GM18861 (cell line): Measurements from ENCODE around the gene AKT2.

Experiments
- ATAC-seq: cut with Tn5 transposase; IDR thresholded peaks from one replicate; pipeline ENCODE4 v1.9.1; 2021; ENCODE audit not compliant: unreplicated experiment

The AKT2 gene

DNA sequence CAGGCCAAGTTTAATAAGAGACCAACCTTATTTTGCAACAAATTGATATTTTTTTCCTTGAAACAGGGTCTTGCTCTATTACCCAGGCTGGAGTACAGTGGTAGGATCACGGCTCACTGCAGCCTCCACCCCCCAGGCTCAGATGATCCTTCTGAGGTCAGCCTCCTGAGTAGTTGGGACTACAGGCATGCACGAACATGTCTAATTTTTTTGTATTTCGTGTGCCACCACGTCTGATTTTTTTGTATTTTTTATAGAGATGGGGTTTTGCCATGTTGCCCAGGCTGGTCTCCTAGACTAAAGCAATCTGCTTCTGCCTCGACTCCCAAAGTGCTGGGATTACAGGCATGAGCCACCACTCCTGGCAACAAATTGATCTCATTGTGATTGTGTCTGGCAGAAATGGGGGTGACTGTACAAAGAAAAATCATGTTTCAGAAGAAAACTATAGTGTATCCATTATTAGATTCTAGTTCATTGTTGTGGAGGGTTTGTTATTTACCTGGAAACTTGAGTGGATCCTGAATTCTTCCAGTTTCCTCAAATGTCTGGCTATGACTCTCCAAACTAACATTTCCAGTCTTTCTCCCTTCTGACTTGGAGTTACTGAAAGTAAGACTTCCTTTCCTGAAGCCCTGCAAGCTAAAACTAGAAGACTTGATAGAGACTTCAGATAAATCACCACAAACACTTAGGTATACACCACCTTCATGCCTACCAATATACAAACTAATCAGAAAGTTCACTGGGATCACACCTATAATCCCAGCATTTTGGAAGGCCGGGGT, 17.3 kb upstream of the AKT2 start:
- no peak for ATAC-seq

DNA sequence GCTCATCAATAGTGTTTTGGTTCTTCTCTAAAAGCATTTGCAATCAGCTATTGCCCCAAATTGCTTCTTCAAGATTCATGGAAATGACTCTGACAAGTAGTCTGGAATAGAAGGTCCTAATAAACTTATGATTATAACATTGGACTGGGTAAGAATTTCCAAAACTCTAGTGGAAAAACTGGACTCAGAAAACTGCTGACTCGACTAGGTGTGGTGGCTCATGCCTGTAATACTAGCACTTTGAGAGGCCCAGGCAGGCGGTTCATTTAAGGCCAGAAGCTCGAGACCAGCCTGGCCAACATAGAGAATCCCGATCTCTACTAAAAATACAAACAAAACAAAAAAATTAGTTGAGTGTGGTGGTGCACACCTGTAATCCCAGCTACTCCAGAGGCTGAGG, 15.5 kb upstream of the AKT2 start:
- ATAC-seq, result no peak

DNA sequence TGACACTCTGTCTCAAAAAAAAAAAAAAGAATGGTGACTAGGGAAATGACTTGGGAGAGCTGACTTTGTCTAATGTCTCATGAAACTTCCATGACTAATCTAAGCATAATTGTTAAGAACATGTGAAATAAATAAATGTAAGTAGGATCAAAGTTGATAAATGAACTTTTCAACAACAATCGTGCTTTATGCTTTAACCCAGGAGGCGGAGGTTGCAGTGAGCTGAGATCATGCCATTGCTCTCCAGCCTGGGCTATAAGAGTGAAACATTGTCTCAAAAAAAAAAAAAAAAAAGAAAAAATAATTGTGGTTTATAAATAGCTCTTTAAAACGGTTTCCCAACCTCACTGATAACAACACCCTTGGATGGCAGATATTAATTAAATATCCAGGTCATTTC, 12.9 kb upstream of the AKT2 start:
- no peak for ATAC-seq

DNA sequence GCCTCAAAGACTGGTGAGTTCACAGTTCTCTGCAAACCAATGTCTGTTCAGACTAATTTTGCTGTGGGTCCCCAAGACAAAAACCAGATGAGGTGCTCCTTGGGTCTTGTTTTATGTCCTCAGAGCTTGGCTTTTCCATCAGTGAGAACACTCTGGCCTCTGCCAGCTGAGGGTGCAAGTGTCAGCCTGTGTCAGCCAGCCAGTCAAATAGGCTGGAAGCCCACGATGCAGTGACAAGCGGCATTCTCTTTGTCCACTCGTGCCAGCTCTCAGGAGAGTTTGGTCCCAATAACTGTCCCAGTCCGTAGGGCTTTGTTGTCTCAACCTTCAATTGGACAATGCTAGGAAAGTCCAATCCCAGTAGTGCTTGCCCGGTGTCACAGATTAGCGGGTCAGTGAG, 9.4 kb upstream of the AKT2 start:
- ATAC-seq, result no peak

DNA sequence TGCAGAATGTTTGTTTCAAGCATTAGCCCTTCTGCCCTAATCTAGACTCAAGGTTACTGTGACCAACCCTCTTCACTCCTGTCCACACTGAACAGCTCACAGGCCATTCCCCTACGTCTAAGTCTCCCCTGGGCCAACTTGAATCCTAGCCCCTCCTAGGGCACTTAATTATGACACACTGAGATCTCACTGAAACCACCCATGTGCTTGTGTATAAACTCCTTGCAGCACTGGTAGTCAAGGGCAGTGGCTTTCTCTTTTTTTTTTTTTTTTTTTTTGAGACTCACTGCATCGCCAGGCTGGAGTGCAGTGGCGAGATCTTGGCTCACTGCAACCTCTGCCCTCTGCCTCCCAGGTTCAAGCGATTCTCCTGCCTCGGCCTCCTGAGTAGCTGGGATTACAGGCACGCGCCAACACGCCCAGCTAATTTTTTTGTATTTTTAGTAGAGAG, 1.9 kb upstream of the AKT2 start:
- no peak for ATAC-seq

DNA sequence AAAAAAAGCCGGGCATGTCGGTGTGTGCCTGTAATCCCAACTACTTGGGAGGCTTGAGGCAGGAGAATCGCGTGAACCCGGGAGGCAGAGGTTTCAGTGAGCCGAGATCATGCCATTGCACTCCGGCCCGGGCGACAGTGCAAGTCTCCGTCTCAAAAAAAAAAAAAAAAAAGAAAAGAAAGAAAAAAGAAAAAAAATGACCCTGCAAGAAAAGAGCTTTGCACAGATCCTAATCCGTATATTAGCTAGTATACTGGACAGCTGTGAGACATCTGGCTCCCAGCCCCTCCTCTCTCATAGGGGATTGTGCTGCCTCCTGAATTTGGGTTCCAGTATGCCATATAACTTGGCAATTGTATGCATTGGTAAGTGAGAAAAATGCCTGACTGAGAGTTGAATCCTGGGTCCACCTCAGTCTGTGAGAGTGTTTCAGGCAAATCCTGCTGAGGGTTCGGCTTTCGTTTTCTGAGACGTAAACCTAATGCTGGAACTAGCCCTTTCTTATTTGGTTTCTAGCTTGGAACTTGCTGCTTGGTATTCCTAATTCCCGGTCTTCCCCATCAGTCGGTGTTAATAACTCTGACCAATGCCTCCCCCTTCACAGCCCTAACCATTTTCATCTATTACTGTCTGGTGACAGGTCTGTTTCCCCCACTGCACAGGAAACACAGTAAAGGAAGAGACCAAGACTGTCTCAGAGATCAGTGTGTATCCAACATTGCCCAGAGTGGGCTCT, 1.3 kb upstream of the AKT2 start:
- no peak for ATAC-seq

DNA sequence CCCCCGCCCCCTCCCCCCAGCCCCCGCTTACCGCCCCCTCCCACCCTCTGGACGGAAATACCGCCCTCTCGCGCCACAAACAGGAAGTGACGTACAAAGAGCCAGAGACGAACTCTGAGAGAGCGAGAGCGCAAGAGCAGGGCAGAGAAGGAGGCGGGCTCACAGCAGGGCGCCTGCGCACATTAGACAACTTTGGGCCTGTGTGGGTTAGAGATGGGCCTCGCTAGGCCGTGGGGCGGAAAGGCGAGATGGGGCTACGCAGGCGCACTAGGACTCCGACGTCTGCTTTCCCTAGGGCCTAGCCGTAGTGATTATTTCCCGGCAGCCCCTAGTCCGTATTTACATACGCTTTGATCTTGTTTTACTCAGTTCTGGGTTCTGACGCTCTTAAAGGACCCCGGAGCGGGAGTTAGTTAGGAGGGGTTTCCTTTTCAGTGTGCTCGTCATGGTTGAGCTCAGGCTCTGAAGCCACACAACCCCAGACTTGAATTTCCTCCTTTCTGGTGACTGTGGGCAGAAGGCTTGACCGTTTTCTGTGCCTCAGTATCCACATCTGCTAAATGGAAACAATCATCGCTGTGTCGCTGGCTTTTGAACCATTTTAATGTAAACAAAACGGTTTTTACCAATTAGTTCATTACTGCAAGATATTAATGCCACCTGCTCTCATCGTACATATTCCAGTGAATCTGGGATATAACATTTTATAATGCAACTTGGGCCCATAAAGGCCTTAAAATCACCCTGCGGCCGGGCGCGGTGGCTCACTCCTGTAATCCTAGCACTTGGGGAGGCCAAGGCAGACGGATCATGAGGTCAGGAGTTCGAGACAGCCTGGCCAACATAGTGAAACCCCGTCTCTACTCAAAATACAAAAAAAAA, 449 bp upstream of the AKT2 start:
- peak; percentile 82 for ATAC-seq

DNA sequence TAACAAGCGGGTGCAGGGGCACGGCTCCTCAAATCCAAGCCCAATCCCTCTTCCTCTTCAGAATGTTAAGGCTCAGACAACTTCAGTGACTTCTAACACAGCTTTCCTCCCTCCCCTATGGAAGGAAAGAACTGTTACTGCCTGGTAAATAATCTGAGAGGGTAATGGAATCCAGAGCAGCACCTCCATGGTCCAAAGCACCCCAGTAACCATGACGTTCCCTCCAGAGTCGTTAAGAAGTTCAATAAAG, 969 bp downstream of the AKT2 start:
- no peak for ATAC-seq

DNA sequence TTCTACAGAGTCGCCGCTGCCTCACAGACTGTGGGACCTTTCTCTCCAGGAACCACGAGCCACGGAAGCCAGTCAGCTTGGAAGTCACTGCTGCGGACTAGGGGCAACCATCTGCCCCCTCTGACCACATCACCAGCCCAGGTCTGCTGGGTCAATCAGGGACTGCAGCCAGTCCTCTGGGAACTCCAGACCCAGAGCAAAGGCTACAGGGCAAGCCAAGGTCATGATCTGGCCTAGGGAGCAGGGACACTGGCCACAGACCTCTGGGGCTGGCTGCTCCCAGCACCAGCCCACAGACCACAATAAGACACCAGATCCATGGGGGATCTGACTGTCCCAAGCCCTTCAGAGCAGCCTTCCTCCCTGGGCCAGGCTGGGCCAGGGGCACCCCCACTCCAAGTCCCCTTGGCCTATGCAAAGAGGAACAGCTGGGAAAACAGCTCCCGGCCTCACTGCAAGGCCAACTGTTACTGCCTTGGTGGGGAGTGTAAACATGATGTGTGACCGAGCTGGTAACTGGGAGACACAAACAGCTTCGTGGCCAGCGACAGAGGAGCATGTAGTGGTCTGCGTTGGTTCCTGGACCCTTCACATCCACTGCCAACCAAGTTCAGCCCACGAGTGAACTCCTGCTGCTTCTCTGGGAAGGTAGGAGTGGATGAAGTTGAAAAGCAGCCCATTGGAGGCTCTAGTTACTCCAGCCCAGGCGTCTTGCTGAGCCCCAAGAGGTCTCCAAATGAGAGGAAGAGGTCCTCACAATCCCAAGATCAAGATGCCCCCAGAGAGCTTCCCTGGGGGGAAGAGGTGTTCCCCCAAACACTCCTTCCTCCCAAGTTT, 1.5 kb downstream of the AKT2 start:
- ATAC-seq, result no peak

DNA sequence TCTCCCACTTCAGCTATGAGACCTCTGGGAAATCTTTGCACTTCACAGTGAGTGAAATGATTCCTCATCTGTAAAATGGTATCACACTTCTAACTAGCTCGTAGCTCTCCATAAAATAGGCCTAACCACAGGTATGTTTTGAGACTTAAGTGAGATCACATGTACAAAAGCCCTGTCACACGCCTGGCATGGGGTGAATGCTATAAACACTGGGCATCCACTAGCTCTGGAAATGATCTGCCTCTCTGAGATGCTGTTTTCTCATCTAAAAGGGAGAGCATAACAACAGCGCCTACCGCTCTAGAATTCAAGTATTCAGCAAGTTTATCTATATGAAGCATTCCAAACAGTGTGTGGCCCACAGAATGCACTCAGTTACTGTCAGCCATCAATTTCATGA, 2.2 kb downstream of the AKT2 start:
- no peak for ATAC-seq

DNA sequence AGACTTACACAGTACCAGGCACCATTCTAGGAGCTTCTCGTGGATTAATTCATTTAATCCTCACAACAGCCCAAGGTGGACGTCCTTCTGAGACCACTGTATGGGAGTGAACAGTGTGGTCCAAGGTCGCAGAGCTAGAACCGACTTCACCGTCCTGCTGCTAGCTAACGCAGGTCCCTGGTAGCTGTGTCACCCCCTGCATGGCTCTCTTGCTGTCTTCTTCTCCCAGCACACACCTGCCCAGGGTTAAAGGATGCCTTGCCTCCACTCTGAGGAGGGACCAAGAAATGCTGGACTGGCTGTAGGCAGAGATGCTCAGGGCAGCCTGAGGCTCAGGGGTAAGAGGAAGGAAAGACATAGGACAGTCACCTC, 3.0 kb downstream of the AKT2 start:
- ATAC-seq, result no peak

DNA sequence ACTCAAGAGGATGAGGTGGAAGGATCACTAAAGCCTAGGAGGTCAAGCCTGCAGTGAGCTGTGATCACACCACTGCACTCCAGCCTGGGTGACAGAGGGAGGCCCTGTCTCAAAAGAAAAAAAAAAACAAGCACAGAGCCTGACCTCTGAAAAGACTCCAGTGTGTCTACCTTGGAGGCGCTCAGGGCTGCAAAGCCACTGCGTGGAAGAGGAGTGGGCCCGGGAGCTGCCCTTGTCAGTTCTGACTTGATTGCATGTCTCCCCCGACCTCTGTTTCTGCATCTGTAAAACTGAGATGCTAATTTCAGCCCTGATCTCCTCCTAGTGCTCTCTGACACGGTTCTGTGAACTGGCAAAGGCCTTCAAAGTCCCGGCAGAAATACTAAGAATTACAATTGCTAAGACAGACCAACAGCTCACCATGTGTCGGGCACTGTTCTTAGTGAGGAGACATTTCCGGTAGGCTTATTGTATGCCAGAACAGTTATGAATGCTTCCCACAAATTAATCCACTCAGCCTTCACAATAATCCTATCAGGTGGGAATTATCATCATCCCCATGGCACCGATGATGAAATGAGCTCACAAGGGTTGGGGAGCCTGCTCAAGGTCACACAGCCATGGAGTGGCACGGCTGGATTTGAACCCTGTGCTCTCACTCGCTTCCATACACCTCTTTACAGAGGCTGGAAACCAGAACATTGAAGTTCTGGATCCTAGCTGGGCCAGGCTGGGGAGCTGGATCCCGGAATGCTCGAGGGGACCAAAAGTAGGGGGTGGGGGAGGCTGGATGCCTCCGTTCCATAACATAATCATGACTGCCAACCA, 3.5 kb downstream of the AKT2 start:
- ATAC-seq, result no peak

DNA sequence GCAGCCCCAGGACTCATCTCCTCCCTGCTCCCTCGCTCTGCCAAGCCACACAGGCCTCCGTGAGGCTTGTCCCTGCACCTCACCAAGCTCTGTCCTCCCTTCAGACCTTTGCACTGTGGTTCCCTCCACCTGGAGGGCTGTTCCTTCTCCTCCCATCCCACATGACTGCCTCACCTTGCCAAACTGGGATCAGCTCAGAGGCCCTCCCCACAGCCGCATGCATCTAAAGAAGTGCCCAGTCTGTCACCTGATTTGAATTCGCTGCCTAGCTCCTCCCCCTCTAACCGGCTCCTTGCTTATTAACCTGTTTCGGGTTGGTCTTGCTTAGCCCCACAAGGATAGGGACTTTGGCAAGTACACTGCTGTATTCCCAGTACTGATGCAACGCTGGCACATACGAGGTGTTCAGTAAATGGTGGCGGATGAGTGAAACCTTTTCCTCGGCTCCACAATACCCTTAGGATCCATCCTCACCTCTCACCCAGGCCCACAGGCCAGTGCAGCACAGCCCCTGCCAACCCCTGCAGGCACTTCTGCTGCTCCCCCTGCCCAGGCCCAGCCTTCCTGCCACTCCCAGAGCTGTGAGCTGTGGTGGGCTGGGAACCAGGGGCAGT, 4.4 kb downstream of the AKT2 start:
- ATAC-seq, result no peak

DNA sequence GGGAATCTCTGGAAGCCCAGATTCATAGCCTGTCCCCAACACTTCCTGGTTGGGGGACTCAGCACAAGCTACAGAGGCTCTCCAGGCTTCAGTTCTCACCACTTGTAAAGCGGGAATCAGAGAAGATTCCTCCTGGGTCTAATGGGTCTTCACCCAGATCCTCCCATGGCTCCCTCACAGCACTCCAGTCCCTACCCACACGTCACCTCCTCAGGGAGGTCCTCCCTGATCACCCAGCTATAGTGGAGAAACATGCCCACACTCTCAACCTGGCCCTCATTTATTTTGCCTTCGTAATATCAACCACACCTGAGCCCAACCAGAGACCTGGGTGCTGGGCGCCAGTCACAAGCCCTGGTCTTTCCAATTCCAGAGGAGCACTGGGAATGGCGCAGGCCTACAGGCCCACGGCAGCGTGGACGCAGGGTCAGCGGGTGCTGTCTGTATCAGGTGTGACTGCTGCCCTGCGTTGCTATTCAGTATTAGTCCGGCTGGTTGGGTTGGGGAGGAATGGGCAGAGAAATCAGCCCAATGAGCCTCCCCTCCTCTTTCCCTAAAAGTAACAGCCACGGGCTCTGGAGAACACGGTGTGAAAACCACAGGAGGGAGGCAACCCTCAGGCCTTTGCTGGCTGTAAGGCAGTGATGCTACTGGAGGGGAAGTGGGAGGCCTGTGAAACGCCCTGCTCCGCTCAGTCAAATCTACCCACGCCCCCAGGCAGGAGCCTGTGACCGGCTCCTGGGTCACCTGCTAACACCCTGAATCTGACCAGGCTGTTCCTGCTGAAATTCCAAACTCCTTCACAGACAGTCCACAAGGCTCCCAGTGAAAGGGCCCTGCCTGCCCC, 5.2 kb downstream of the AKT2 start:
- ATAC-seq, result no peak

DNA sequence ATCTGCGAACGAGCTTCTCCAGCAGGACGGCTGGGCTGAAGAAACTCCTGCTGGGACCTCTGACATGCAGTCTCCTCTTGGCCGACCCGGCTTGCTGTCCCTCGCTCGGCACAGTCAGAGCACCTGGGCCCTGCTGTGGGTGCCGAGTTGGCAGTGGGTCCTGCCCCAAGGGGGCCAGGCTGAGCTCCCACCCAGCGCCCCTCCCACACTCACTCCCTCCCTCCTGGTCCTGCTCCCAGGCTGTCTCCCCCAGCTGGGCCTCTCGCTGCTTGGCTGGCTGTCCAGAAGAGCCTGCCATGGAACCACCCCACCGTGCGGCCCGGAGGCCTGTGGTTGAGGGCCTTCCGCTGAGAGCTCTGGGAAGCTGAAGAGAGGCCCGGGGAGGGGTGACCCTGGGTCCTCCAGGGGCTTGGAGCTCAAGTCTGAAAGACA, 6.0 kb downstream of the AKT2 start:
- ATAC-seq, result no peak

DNA sequence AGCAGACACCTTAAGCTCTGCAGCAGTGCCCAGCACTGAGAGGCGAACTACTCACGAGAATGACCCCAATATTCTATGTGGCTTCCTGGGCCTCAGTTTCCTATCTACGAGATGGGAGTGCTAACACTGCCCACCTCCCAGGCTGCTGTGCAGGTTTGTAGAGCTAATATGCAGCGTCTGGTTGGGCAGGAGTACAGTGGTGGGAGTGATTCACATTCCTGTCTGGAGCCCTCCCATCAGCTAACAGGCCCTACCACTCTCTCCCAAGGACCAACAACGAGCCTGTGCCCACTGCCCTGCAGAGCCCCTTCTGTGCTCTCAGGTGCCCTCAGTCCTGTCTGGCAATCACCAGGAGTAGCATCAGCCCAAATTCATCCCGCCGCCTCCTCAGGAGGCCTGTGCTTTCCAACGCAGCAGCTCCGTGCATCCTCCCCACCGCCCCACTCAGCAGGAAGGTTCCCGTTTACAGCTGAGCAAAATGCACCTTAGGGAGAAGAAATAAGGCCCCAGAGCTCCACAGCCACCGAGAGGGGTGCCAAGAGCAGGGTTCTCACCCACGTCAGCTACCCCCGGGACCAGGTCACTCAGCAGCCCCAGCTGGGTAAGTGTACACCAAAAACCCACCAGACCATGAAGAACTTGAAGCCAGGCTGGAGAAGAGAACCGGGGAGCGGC, 6.6 kb downstream of the AKT2 start:
- no peak for ATAC-seq

DNA sequence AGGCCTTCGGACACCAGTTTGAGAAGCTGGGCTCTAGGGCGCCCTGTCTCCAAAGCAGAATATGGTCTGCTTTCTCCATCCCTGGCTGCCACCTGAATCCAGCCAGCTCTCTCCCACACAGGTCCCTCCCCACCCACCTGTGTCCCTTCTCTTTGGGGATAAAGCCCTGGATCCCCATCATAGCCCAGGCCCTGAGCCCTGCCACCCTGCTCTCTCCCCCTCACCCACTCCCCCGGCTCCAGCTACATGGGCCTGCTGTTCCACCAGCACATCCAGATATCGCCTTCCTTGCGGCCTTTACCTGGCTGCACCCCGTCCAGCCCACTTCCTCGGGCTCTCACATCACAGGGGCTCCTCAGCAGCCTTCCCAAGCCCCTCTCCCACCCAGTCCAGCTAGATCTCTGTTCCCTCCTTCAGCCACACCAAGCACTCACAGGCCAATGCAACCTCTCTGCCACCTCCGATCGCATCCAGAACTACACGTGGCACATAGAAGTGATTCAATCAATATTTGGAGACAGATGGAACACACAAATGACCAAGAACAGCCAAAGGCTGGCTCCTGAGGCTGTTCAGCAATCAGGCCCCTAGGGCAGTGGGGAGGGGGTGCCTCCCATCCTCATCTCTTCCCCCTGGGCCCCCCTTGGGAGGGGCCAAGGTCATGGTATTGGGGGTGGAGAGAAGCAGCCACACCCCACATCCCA, 7.6 kb downstream of the AKT2 start:
- ATAC-seq, result no peak
